Mesendoderm (in vitro differentiated cells): ENCODE results near the gene ZNF318.
A peak's percentile ranks its signal among the peaks of the same experiment; 100 is the strongest.

Experiments used
- DNase-seq: peaks from one replicate; pipeline ENCODE4 v3.0.0; 2013
- H2AK5ac ChIP-seq: 2 replicates; pipeline ENCODE4 v1.6.1; 2013; ENCODE audit warnings: low read length, inconsistent platforms
- H2BK120ac ChIP-seq: 2 replicates; pipeline ENCODE4 v1.6.1; 2013; ENCODE audit warnings: low read depth, mild to moderate bottlenecking, low read length, moderate library complexity, mixed read lengths
- H2BK15ac ChIP-seq: replicated peaks from 2 replicates; pipeline ENCODE4 v1.6.1; 2013; ENCODE audit warnings: low read depth, mild to moderate bottlenecking, moderate library complexity
- H2BK5ac ChIP-seq: 2 replicates; pipeline ENCODE4 v1.6.1; 2013; ENCODE audit warnings: low read length, inconsistent platforms
- H3K18ac ChIP-seq: 2 replicates; pipeline ENCODE4 v1.6.1; 2013; ENCODE audit warnings: mild to moderate bottlenecking, low read length, mixed read lengths
- H3K23ac ChIP-seq: one replicate; pipeline ENCODE4 v1.6.1; 2013; ENCODE audit warnings: low read length
- H3K27ac ChIP-seq: 2 replicates; pipeline ENCODE4 v1.5.1; 2013; ENCODE audit warnings: low read depth, mild to moderate bottlenecking, inconsistent platforms, low read length, moderate library complexity
- H3K27me3 ChIP-seq: 2 replicates; pipeline ENCODE4 v1.6.1; 2013; ENCODE audit warnings: low read length, control low read depth, mild to moderate bottlenecking, inconsistent platforms; ENCODE audit not compliant: insufficient read depth, poor library complexity
- H3K36me3 ChIP-seq: 2 replicates; pipeline ENCODE4 v1.6.1; 2013; ENCODE audit warnings: low read length, inconsistent platforms; ENCODE audit not compliant: control insufficient read depth, insufficient read depth
- H3K4ac ChIP-seq: one replicate; pipeline ENCODE4 v1.6.1; 2013; ENCODE audit warnings: low read depth, mild to moderate bottlenecking, low read length, moderate library complexity
- H3K4me1 ChIP-seq: 2 replicates; pipeline ENCODE4 v1.6.1; 2013; ENCODE audit warnings: low read depth, low read length, inconsistent platforms; ENCODE audit not compliant: control insufficient read depth
- H3K4me2 ChIP-seq: 2 replicates; pipeline ENCODE4 v1.6.1; 2013; ENCODE audit warnings: low read length
- H3K4me3 ChIP-seq: 2 replicates; pipeline ENCODE4 v1.5.1; 2013; ENCODE audit warnings: mild to moderate bottlenecking, low read length
- H3K56ac ChIP-seq: one replicate; pipeline ENCODE4 v1.6.1; 2013; ENCODE audit warnings: low read length
- H3K79me1 ChIP-seq: 2 replicates; pipeline ENCODE4 v1.6.1; 2013; ENCODE audit warnings: low read length, inconsistent platforms
- H3K79me2 ChIP-seq: 2 replicates; pipeline ENCODE4 v1.6.1; 2013; ENCODE audit warnings: mild to moderate bottlenecking, low read length; ENCODE audit not compliant: control insufficient read depth, insufficient read depth
- H3K9ac ChIP-seq: 2 replicates; pipeline ENCODE4 v1.6.1; 2013; ENCODE audit warnings: low read length, inconsistent platforms
- H4K5ac ChIP-seq: one replicate; pipeline ENCODE4 v1.6.1; 2013; ENCODE audit warnings: low read length
- H4K8ac ChIP-seq: one replicate; pipeline ENCODE4 v1.6.1; 2013; ENCODE audit warnings: low read depth, mild to moderate bottlenecking, control low read depth, low read length, moderate library complexity
- WGBS: extraction: QIAGEN DNeasy Blood & Tissue Kit; methylation state at CpG from one replicate; pipeline ENCODE4 v1.1.7; 2013; ENCODE audit warnings: low lambda C conversion rate, missing lambda C conversion rate; ENCODE audit not compliant: insufficient coverage; ENCODE audit errors: extremely low coverage; 5-methylcytosine and 5-hydroxymethylcytosine counted together

The ZNF318 gene

GRCh38 chr6:43339168-43339567 is 30.3 kb downstream of the ZNF318 start:
- Histone ChIP-seq H2BK15ac (no peak overlapping the region), H2BK120ac (no peak overlapping the region), H4K5ac (no peak overlapping the region), H3K23ac (no peak overlapping the region), H3K4me2 (no peak overlapping the region), H3K4me3 (no peak overlapping the region), H3K9ac (no peak overlapping the region), H3K4ac (no peak overlapping the region), H2AK5ac (no peak overlapping the region), H3K36me3 (peaks cover 10% of the 10 kb centered on the region), H4K8ac (no peak overlapping the region), H3K56ac (no peak overlapping the region), H3K27ac (no peak overlapping the region), H3K18ac (no peak overlapping the region), H3K27me3 (no peaks in the 10 kb centered on the region), H2BK5ac (no peak overlapping the region), H3K4me1 (no peaks in the 10 kb centered on the region), H3K79me2 (no peaks in the 10 kb centered on the region), H3K79me1 (no peaks in the 10 kb centered on the region)
- no CpG with 5 or more reads among the region's 4 CpGs for WGBS
- DNase-seq = no peak

GRCh38 chr6:43338243-43338642 is 31.2 kb downstream of the ZNF318 start:
- H4K5ac ChIP-seq = no peak overlapping the region
- no peak overlapping the region for H4K8ac ChIP-seq
- no peak overlapping the region for H3K18ac ChIP-seq
- no peak overlapping the region for H2BK120ac ChIP-seq
- no peaks in the 10 kb centered on the region for H3K79me2 ChIP-seq
- no peak overlapping the region for H3K23ac ChIP-seq
- H3K36me3 ChIP-seq = peaks cover 10% of the 10 kb centered on the region
- H2BK5ac ChIP-seq = no peak overlapping the region
- no peaks in the 10 kb centered on the region for H3K4me1 ChIP-seq
- no peak overlapping the region for H3K27ac ChIP-seq
- H3K4me2 ChIP-seq = no peak overlapping the region
- no peak overlapping the region for H3K56ac ChIP-seq
- H3K4me3 ChIP-seq = no peak overlapping the region
- DNase-seq = no peak
- H3K9ac ChIP-seq = no peak overlapping the region
- H3K27me3 ChIP-seq = no peaks in the 10 kb centered on the region
- H2AK5ac ChIP-seq = no peak overlapping the region
- H3K79me1 ChIP-seq = no peaks in the 10 kb centered on the region
- no peak overlapping the region for H2BK15ac ChIP-seq
- H3K4ac ChIP-seq = no peak overlapping the region

DNA sequence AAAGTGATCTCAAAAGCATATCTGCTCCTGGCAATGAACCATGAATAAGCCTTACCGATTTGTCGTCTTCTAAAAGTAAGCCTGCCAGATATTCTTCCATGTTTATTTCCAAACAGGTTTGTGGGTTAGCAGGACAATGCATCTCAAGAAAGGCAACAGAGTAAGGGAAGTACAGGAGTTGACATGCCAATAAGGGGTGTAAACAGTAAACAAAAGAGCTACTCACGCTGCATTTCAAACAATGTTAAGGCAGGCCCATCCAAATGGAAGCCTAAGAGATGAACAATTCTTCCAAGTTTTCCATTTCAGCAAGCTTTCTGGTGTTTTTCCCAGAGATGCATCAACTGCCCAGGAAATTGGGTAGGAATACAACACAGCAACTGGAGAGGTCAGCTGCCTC is 33.1 kb downstream of the ZNF318 start:
- no CpG with 5 or more reads among the region's 3 CpGs for WGBS
- DNase-seq = peak; percentile 29
- no peaks in the 10 kb centered on the region for H3K79me1 ChIP-seq
- no peak overlapping the region for H3K23ac ChIP-seq
- H4K8ac ChIP-seq = no peak overlapping the region
- no peaks in the 10 kb centered on the region for H3K27me3 ChIP-seq
- no peaks in the 10 kb centered on the region for H3K79me2 ChIP-seq
- H3K56ac ChIP-seq = no peak overlapping the region
- H3K4ac ChIP-seq = no peak overlapping the region
- H3K36me3 ChIP-seq = peaks cover 7% of the 10 kb centered on the region
- no peak overlapping the region for H3K4me3 ChIP-seq
- H3K4me2 ChIP-seq = no peak overlapping the region
- H3K18ac ChIP-seq = no peak overlapping the region
- no peak overlapping the region for H4K5ac ChIP-seq
- H3K27ac ChIP-seq = no peak overlapping the region
- H2AK5ac ChIP-seq = no peak overlapping the region
- no peak overlapping the region for H2BK15ac ChIP-seq
- no peak overlapping the region for H2BK120ac ChIP-seq
- no peak overlapping the region for H3K9ac ChIP-seq
- H2BK5ac ChIP-seq = no peak overlapping the region
- no peaks in the 10 kb centered on the region for H3K4me1 ChIP-seq

DNA sequence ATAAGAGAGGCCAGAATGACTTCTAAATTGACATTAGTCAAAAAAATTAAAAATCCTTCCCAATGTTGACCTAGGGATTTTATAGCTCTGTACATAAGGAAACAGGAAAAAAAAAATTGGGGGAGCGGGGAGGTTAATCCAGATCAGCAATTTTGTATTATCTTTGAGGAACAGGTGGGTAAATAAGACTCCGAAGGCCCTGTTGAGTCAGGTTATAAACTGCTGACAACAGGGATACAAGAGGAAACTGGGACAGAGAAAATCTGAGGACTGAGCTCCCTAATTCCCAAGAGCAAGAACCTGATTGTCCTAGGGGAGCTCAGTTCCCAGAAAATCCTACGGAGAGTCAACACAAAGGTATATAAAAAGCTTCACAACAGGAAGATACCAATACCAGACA is 34.0 kb downstream of the ZNF318 start:
- no peaks in the 10 kb centered on the region for H3K79me2 ChIP-seq
- WGBS = no CpG with 5 or more reads among the region's 3 CpGs
- H3K18ac ChIP-seq = no peak overlapping the region
- H2BK15ac ChIP-seq = no peak overlapping the region
- H3K9ac ChIP-seq = no peak overlapping the region
- no peak overlapping the region for H3K4ac ChIP-seq
- no peaks in the 10 kb centered on the region for H3K27me3 ChIP-seq
- no peak overlapping the region for H4K5ac ChIP-seq
- no peaks in the 10 kb centered on the region for H3K4me1 ChIP-seq
- H2BK5ac ChIP-seq = no peak overlapping the region
- H3K36me3 ChIP-seq = peaks cover 5% of the 10 kb centered on the region
- DNase-seq = no peak
- H3K23ac ChIP-seq = no peak overlapping the region
- H3K27ac ChIP-seq = no peak overlapping the region
- H2AK5ac ChIP-seq = no peak overlapping the region
- H3K79me1 ChIP-seq = no peaks in the 10 kb centered on the region
- no peak overlapping the region for H2BK120ac ChIP-seq
- H4K8ac ChIP-seq = no peak overlapping the region
- no peak overlapping the region for H3K56ac ChIP-seq
- H3K4me2 ChIP-seq = no peak overlapping the region
- no peak overlapping the region for H3K4me3 ChIP-seq

- no peak overlapping the region for H3K27ac ChIP-seq
- no peak overlapping the region for H3K9ac ChIP-seq
- H2BK120ac ChIP-seq = no peak overlapping the region
- H3K79me2 ChIP-seq = no peaks in the 10 kb centered on the region
- H3K56ac ChIP-seq = no peak overlapping the region
- H2BK5ac ChIP-seq = no peak overlapping the region
- no peaks in the 10 kb centered on the region for H3K4me1 ChIP-seq
- H3K18ac ChIP-seq = no peak overlapping the region
- H3K79me1 ChIP-seq = no peaks in the 10 kb centered on the region
- no peak overlapping the region for H3K4ac ChIP-seq
- no peak overlapping the region for H3K23ac ChIP-seq
- H3K36me3 ChIP-seq = peaks cover 2% of the 10 kb centered on the region
- H2AK5ac ChIP-seq = no peak overlapping the region
- H4K8ac ChIP-seq = no peak overlapping the region
- peak; percentile 85 for DNase-seq
- H3K27me3 ChIP-seq = no peaks in the 10 kb centered on the region
- no peak overlapping the region for H3K4me2 ChIP-seq
- WGBS = no CpG with 5 or more reads among the region's 2 CpGs
- no peak overlapping the region for H4K5ac ChIP-seq
- no peak overlapping the region for H2BK15ac ChIP-seq
- no peak overlapping the region for H3K4me3 ChIP-seq
These were observed 34.9 kb downstream of the ZNF318 start for GRCh38 chr6:43334466-43335095.

GRCh38 chr6:43331891-43332290 is 37.6 kb downstream of the ZNF318 start:
- no peak for DNase-seq
- H3K56ac ChIP-seq = no peak overlapping the region
- 100% methylated on average over 2 of the region's 4 CpGs for WGBS

More at GRCh38 chr6:43331891-43332290, 37.6 kb downstream of the ZNF318 start:
- Histone ChIP-seq H2BK5ac (no peak overlapping the region), H4K8ac (no peak overlapping the region), H3K9ac (no peak overlapping the region), H3K4me2 (no peak overlapping the region), H3K79me1 (no peaks in the 10 kb centered on the region), H3K23ac (no peak overlapping the region), H3K27me3 (no peaks in the 10 kb centered on the region), H2BK15ac (no peak overlapping the region), H3K36me3 (no peaks in the 10 kb centered on the region), H3K18ac (no peak overlapping the region), H2BK120ac (no peak overlapping the region), H3K27ac (no peak overlapping the region), H2AK5ac (no peak overlapping the region), H3K4me3 (no peak overlapping the region), H3K79me2 (no peaks in the 10 kb centered on the region), H3K4ac (no peak overlapping the region), H4K5ac (no peak overlapping the region), H3K4me1 (no peaks in the 10 kb centered on the region)
